K562 (cell line): ENCODE data around the gene UBR4.

Experiments
- CEBPG ChIP-seq, 3 experiments: fragments of 200-800 bp in 1 of 3; sonication (Bioruptor generic) in 1 of 3; sonication (generic) in 1 of 3; formaldehyde crosslinking in 1 of 3; IDR thresholded peaks in 2 of 3; conservative IDR thresholded peaks in 1 of 3; 2 replicates each; pipeline versions ENCODE4 v1.6.1 to v1.8.0; 2016 to 2022; ENCODE audit warnings: missing compliant biosample characterization in 2 of 3, missing genetic modification characterization in 2 of 3, mild to moderate bottlenecking in 1 of 3, missing genetic modification reagents in 1 of 3
- USF2 ChIP-seq: sonication (generic); formaldehyde crosslinking; IDR thresholded peaks from 2 replicates; pipeline ENCODE4 v1.5.0; 2020; ENCODE audit warnings: missing genetic modification reagents
- ZNF583 ChIP-seq: fragments of 250-450 bp; sonication (Bioruptor Pico); IDR thresholded peaks from 2 replicates; pipeline ENCODE4 v1.4.0; 2020

GRCh38 chr1:19034721-19035120, 175.3 kb downstream of the UBR4 start:
- no peak for TF ChIP-seq CEBPG (CRISPR knock-in tag; IDR thresholded peaks at IDR 0.05)
- no peak for TF ChIP-seq CEBPG (tag; conservative IDR thresholded peaks at IDR 0.05 in 1 of 2, IDR thresholded peaks at IDR 0.05 in 1 of 2)
- no peak for TF ChIP-seq USF2 (CRISPR knock-in tag)
- no peak for TF ChIP-seq ZNF583
